ENCODE data around the gene BAIAP3. TPM values are rescaled to one million over a fixed set of nuclear protein-coding genes. Genes with fewer than 3 reads are reported as not detected.
A peak's percentile ranks its signal among the peaks of the same experiment; 100 is the strongest.
"Not testable (repeated sequence)": the region's sequence is repeated elsewhere in the genome, so short reads cannot be mapped to it uniquely, and the experiment has no call there.

BAIAP3 gene
- total RNA-seq (2014; rRNA removed; shearing (Covaris generic); ENCODE audit: low replicate concordance): 4.5 TPM in 2 replicates

- DNase-seq (ENCODE audit: low read depth): no peak
- in situ Hi-C loops (cut with HindIII; ENCODE audit: low pct_unique_long_range_greater_than_20kb, low sequenced_read_pairs): no loop called here
Measured at GRCh38 chr16:1333149-1333812, at the start of gene BAIAP3. BAIAP3 (plus strand) TSS chr16:1333645; CDS start chr16:1338550, 4,905 bp downstream.

- in situ Hi-C loops (cut with HindIII; ENCODE audit: low pct_unique_long_range_greater_than_20kb, low sequenced_read_pairs): no loop called here
- no peak for DNase-seq (ENCODE audit: low read depth)
Measured at GRCh38 chr16:1283996-1284616, 49.3 kb upstream of the BAIAP3 start.

- DNase-seq (ENCODE audit: low read depth): no peak
- in situ Hi-C loops (cut with HindIII; ENCODE audit: low pct_unique_long_range_greater_than_20kb, low sequenced_read_pairs): no loop called here
Measured at GRCh38 chr16:1285669-1286512, 47.6 kb upstream of the BAIAP3 start.

- no peak for DNase-seq (ENCODE audit: low read depth)
- in situ Hi-C loops (cut with HindIII; ENCODE audit: low pct_unique_long_range_greater_than_20kb, low sequenced_read_pairs): no loop called here
Measured at GRCh38 chr16:1286513-1287094, 46.8 kb upstream of the BAIAP3 start.

GRCh38 chr16:1287982-1288670 lies 45.3 kb upstream of the BAIAP3 start:
- in situ Hi-C loops (cut with HindIII; ENCODE audit: low pct_unique_long_range_greater_than_20kb, low sequenced_read_pairs): no loop called here
- no peak for DNase-seq (ENCODE audit: low read depth)

- in situ Hi-C loops (cut with HindIII; ENCODE audit: low pct_unique_long_range_greater_than_20kb, low sequenced_read_pairs): no loop called here
Measured at GRCh38 chr16:1288813-1289476, 44.5 kb upstream of the BAIAP3 start.

GRCh38 chr16:1289477-1289866 lies 44.0 kb upstream of the BAIAP3 start:
- no peak for DNase-seq (ENCODE audit: low read depth)
- in situ Hi-C loops (cut with HindIII; ENCODE audit: low pct_unique_long_range_greater_than_20kb, low sequenced_read_pairs): no loop called here

More at GRCh38 chr16:1288813-1289476, 44.5 kb upstream of the BAIAP3 start:
- no peak for DNase-seq (ENCODE audit: low read depth)

GRCh38 chr16:1290063-1290501 lies 43.4 kb upstream of the BAIAP3 start:
- DNase-seq (ENCODE audit: low read depth): no peak

GRCh38 chr16:1290860-1291575 lies 42.4 kb upstream of the BAIAP3 start:
- DNase-seq (ENCODE audit: low read depth): no peak
- in situ Hi-C loops (cut with HindIII; ENCODE audit: low pct_unique_long_range_greater_than_20kb, low sequenced_read_pairs): no loop called here

More at GRCh38 chr16:1290063-1290501, 43.4 kb upstream of the BAIAP3 start:
- in situ Hi-C loops (cut with HindIII; ENCODE audit: low pct_unique_long_range_greater_than_20kb, low sequenced_read_pairs): no loop called here

- DNase-seq (ENCODE audit: low read depth): no peak
- in situ Hi-C loops (cut with HindIII; ENCODE audit: low pct_unique_long_range_greater_than_20kb, low sequenced_read_pairs): no loop called here
Measured at GRCh38 chr16:1291576-1291974, 41.9 kb upstream of the BAIAP3 start.

- DNase-seq (ENCODE audit: low read depth); in situ Hi-C loops (cut with HindIII; ENCODE audit: low pct_unique_long_range_greater_than_20kb, low sequenced_read_pairs): not testable (repeated sequence)
Measured at GRCh38 chr16:1292208-1292607, 41.2 kb upstream of the BAIAP3 start.

- in situ Hi-C loops (cut with HindIII; ENCODE audit: low pct_unique_long_range_greater_than_20kb, low sequenced_read_pairs): not testable (repeated sequence)
Measured at GRCh38 chr16:1292808-1293207, 40.6 kb upstream of the BAIAP3 start.

GRCh38 chr16:1293921-1294656 lies 39.4 kb upstream of the BAIAP3 start:
- in situ Hi-C loops (cut with HindIII; ENCODE audit: low pct_unique_long_range_greater_than_20kb, low sequenced_read_pairs): no loop called here
- DNase-seq (ENCODE audit: low read depth): peak; percentile 33

More at GRCh38 chr16:1292808-1293207, 40.6 kb upstream of the BAIAP3 start:
- DNase-seq (ENCODE audit: low read depth): not testable (repeated sequence)

- in situ Hi-C loops (cut with HindIII; ENCODE audit: low pct_unique_long_range_greater_than_20kb, low sequenced_read_pairs): no loop called here
- DNase-seq (ENCODE audit: low read depth): no peak
Measured at GRCh38 chr16:1295465-1295864, 38.0 kb upstream of the BAIAP3 start.

GRCh38 chr16:1296688-1297017 lies 36.8 kb upstream of the BAIAP3 start:
- DNase-seq (ENCODE audit: low read depth); in situ Hi-C loops (cut with HindIII; ENCODE audit: low pct_unique_long_range_greater_than_20kb, low sequenced_read_pairs): not testable (repeated sequence)

- peak; percentile 98 for DNase-seq (ENCODE audit: low read depth)
- in situ Hi-C loops (cut with HindIII; ENCODE audit: low pct_unique_long_range_greater_than_20kb, low sequenced_read_pairs): no loop called here
Measured at GRCh38 chr16:1297018-1297696, 36.3 kb upstream of the BAIAP3 start.
